NOMO-1 treated with dmso at 0.1 percent for 144 hours (cell line): ENCODE data around the gene ATP5F1B.
A peak's percentile ranks its signal among the peaks of the same experiment; 100 is the strongest.
"Not testable (repeated sequence)": the region's sequence is repeated elsewhere in the genome, so short reads cannot be mapped to it uniquely, and the experiment has no call there.

Experiments used
- DNase-seq: peaks from one replicate; lab custom pipeline; 2025; ENCODE audit not compliant: unreplicated experiment; lab: John Stamatoyannopoulos, UW

ATP5F1B gene

DNA sequence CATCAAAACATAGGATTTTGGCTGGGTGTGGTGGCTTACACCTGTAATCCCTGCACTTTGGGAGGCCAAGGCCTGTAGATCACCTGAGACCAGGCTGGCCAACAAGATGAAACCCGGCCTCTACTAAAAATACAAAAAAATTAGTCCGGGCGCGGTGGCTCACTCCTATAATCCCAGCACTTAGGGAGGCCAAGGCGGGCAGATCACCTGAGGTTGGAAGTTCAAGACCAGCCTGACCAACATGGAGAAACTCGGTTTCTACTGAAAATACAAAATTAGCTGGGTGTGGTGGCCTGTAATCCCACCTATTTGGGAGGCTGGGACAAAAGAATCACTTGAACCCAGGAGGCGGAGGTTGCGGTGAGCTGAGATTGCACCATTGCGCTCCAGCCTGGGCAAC, 2.2 kb upstream of the ATP5F1B start:
- not testable (repeated sequence) for DNase-seq

DNA sequence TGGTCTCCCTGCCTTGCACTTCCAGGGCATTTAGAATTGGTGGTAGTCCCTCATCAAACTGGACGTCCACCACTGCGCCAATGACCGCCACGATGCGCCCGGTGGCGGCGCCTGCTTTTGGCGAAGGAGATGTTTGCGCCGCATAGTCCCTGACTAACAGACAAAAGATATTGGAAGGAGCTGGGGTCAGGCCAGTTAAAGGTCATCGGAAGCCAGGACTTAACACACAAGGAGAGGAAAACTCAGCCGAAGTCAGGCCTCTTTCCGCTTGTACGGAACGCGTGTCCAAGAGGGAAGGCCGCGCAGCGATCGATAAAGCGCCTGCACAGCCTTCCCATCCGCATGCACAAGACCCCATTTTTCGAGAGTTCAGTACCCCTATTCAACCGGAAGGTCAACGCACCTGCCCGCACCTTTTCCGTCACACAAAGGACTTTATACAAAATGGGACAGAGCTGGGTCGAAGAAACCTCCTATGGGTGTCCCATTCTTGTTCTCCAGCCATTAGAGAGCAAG, 525 bp downstream of the ATP5F1B start:
- no peak for DNase-seq

DNA sequence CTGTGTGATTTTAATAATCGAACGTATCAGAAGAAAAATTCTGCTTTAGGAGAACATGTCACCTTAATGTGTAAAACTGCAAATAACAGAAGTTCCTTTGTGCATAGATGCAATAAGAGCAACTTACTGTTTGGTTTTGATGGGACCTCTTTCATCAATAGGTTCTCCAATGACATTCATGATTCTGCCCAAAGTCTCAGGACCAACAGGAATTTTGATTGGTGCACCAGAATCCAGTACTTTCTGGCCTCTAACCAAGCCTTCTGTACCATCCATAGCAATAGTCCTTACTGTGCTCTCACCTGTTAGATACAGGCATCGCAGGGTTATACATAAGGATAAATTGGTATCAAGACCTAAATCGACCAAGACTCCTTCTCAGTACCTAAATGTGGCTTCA, 1.1 kb downstream of the ATP5F1B start:
- no peak for DNase-seq

DNA sequence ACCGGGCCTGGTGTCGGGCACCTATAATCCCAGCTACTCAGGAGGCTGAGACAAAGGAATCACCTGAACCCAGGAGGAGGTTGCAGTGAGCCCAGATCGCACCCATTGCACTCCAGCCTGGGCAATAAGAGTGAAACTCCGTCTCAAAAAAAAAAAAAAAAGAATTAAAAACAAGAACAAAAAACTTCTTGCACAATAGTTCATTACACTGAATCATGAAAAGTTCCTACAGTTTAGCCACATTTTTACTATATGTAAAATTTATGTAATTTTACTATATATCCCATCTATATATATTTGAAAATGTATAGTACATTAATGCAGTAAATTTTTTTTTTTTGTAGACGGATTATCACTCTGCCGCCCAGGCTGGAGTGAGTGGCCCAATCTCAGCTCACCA, 4.6 kb downstream of the ATP5F1B start:
- no peak for DNase-seq

DNA sequence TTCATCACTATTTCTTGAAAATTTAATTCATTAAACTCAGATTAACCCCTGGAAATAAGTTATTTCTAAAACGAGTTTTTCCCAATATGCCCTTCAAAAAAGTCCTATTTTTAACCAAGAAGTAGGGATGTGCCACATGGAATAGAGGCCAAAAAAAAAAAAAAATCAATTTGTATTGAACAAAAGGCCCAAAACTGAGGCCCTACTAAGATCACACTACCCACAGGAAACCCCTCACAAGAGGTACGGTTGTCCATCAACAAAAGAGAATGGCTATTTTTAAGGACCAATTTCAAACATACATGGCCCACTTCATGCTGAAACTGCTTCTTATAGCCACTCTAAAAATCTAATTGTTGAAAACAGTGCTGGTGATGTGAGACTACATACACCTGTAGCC, 8.2 kb downstream of the ATP5F1B start:
- no peak for DNase-seq

DNA sequence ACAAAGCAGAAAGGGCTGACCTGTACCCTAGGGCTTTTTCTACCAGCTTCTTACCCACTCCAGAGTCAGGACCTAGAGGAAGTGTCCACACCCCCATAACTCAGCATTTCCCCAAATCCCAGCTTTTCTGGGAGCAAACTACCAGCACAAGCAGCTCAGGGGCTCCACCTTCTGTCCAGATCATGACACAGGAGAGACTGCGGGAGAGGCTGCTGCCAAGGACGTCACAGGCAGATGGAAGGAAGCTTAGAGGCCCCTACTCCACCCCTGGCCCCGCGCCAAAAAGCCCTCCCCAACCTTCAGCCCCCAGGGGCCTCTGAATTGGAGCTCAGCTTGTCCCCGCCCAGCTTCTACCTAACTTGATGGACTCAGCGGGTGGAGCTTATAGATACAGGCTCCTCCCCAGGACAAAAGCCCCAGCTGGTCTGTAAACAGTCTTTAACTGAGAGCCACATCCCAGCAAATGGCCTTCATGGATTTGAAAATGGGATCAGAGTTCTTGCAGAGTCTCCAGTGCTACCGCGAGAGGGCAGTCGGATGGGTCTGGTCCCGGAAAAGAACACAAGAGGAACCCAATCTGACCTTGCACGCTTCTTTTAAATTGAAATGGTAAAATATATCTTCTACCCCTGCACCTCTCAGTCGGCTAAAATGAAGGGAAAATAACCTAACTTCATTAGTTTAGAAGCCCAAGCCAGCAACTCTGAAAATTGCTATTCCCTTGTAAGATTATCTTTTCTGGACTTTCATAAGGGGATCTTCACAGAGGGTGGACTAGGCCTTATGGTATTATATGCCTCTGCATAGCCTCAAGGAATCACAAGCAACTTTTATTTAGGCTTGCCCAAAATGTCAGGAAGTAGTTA, 8.9 kb downstream of the ATP5F1B start:
- peak; percentile 92 for DNase-seq

DNA sequence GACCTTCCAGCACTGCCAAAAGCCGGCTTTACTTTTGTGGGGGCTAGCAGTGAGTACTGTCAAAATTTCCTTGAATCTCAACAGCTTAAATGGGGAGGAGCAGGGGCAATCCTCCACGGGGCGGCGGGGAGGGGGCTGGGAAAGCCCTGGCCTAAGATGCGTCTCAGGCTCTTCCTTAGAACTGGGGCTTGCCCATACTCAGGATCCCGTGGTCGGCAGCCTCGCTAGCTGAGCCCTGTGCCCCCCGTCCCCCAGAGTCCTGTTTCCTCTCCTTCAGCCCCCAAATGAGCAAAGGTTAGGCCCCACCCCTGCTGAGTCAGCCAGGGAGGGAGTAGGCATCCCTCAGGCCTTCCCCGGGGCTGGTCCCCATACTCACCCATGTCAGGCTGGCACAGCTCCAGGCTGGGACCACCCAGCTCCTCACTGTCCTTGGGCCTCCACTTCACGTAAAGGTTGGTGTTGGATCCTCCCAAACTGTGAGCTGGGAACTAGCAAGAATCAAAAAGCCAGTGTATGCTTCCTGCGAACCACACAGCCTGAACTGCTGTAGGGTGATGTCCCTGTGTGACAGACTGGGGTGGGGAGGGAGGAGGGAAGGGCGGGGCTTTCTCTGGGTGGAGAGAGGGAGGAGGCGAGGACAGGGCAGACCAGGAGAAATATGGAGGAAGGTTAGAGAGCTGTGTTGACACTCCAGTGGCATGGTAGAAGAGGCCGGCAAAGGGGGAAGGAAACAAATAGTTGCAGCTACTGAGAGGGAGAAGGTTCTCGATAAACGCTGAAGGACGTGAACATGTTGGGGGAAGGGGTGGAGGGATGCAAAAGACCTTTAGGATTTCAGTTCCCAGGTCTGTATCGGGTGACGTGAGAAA, 9.7 kb downstream of the ATP5F1B start:
- peak; percentile 82 for DNase-seq

DNA sequence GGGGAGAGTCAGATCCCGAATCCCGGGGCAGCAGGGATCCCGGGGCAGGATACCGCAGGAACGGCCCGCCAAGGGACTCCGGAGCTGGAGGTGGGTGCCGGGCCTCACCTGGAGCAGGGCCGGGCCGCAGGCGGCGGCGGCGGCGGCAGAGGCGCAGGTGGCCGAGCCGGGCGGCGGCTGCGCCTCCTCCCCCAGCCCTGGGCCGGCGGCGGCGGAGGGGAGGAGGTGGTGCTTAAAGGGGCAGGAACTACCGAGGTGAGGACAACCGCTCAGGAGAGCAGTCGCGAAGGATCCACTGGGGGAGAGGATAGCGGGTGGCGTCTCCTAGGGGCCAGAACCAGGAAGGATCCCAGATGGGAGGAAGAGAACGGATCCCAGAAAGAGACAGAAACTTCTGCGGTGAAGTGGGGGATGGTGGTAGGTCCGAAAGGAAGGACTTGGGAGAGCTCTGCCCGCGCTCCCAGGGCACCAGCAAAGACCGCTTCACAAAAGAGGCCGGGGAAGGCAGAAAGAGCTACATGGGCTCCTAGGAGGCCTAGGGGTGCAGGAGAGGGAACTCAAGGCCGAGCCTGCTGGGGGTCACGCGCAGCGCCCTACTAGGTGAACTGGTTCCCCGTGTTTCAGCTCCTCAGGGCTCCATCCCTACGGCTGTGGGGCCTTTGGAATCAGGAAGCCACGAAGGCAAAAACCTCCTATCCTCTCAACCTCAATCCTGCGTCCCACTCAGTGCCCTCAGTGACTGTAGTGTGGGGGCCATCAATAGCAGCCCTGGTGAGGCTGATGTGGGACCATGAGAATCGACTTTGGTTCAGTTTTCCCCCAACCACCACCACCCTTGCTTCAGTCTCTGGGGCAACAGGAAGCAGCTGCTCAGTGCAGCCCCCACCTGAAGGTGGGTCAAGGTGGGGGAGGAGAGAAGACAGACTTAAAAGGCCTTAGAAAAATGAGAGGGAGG, 10.7 kb downstream of the ATP5F1B start:
- DNase-seq, result peak; percentile 54

DNA sequence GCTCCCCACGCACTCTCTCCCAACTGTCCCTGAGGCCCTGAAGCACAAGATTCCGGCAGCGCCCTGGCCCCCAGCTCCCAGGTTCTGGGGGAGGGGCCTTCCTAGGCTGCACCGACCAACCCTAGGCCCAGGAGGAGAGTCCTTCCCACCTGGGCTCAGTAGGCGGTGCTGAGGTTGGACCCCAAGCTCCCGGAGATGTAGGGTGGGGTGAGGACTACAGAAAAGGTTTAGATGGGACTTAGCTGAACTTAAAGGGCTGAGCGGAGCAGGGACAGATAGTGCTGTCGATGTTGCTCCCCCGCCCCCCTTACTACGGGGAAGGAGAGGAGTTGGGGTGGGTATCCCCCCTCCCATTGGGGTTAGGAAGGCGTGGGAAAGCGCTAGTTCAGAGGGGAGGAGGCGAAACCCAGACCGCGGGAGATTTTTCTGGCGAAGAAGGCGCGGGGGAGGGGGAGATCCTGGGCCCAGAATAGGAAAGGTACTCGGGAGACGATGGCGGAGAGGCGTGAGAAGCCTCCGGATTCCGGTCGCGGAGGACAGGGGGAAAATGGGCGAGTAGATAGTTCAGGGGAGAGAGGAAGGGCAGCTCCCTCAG, 11.4 kb downstream of the ATP5F1B start:
- DNase-seq, result no peak

DNA sequence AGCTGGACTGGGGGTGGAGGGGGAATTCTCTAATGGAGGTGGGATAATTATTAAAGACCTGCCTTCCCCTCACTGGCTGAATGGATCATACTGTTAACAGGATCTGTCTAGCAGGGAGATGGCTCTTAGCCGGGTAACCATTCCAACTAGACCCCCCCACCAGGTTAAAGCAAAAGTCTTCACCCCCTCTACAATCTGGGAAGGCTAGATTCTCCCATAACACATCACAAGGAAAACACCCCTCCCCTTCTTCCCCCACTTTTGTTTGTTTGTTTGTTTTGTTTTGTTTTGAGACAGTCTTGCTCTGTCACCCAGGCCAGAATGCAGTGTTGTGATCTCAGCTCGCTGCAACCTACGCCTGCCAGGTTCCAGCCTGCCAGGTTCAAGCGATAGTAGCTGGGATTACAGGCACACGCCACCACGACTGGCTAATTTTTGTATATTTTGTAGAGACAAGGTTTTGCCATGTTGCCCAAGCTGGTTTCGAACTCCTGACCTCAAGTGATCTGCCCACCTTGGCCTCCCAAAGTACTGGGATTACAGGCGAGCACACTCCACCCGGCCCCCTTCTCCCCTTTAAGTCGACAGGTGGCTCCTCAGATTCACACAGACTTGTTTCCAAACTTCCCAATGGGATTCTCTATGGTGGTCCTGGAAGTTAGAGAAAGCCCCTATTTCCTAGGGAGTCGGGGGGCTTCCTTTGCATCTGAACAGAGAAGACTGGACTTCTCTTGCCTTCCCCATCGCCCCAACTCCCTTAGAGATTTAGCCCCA, 12.1 kb downstream of the ATP5F1B start:
- no peak for DNase-seq

DNA sequence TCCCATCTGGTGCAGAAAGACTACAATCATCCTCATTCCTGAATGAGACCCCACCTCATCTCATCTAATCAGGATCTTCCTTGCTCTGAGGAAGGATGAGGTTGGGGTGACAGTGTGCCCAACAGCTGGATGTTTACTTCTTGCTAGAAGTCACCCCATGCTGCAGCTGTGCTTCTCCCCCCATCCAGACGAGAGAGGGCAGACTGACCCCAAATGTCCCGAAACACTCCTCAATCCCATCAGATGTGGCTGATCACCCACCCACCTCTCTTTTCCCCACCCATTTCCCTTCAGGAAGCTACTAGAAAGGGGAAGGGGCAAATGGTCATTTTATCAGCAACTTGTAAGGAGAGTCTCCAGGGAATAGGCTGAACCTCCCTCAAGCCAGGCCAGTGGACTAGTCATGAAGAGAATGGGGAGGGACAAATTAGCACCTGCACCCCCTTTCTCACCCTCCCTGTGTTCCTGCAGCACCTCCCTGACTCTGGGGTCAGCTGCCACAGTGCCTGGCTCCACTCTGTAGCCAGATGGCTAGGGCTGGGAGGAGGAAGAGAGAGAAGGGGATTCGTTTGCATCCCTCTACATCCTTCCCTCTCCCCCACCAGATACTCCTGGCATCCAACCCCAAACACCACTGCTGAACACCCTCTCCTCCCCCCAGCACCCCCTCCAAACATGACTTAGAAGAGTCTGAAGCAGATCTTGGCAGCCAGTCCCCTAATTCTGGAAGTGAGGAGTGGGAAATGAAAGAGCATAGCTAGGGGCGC, 12.9 kb downstream of the ATP5F1B start:
- no peak for DNase-seq

DNA sequence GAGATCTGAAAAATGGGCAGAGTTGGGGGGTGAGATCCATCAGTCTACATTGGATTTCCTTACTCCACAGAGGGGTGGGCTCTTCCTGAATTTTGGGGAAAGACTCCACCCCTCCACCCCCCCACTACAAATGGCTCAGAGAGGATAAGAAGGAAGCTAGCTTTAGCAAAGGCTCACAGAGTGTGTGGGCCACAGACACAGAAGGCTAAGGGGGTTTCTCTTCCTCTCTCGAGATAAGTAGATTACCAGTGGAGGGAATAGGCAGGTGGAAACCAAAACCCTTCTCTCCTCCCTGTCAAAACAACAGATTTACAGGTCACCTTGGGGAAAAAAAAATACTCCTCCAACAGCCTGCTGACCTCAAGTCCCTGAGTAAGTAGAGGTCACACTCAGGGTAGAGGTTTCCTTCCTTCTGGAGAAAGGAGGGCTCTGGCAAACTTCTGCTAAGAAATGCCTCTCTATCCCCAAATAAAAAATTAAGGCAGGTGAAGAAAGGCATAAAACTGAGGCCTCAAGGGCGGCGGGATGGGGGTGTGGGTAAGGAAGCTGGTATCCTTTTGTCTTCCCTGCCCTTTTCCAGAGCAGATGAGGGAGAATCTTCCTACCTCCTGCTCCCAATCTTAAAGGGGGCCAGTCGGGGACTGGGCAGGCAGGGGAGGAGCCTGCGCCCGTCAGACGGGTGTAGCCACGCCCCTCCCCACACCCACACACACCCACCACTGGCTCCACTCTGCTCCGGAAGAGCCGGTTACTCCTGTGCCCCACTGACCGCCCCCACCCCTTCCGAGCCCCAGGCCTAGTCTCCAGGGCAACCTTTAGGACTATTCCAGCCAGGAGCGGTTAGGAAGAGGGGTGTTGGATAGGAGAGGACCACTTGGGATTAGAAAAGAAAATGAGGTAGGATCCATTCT, 13.7 kb downstream of the ATP5F1B start:
- DNase-seq, result peak; percentile 36

DNA sequence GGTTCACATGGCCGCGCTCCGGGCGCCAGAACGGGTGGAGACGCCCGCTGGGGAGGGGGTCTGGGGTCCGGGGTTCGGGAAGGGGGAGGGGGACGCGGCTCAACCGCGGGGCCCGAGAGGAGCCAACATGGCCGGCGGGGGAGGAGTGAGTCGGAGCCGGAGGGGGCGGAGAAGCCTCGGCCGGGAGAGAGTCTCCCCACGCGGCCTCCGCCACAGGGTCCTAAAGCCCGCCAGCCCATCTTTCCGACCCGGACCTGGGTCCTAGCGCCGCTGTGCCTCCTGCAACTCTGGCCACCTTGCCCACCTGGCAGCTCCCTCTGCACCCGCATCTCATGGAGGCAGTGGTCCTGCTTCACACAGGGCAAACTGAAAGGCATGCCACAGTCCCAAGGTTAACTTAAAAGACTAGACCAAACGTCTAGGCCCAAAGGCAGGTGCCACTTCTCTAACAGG, 15.6 kb downstream of the ATP5F1B start, which contains the start of gene BAZ2A:
BAZ2A (minus strand) TSS at position 147 of the 453 bp plus-strand sequence. CDS start 12,796 bp downstream, outside the sequence.
- DNase-seq, result peak; percentile 82

DNA sequence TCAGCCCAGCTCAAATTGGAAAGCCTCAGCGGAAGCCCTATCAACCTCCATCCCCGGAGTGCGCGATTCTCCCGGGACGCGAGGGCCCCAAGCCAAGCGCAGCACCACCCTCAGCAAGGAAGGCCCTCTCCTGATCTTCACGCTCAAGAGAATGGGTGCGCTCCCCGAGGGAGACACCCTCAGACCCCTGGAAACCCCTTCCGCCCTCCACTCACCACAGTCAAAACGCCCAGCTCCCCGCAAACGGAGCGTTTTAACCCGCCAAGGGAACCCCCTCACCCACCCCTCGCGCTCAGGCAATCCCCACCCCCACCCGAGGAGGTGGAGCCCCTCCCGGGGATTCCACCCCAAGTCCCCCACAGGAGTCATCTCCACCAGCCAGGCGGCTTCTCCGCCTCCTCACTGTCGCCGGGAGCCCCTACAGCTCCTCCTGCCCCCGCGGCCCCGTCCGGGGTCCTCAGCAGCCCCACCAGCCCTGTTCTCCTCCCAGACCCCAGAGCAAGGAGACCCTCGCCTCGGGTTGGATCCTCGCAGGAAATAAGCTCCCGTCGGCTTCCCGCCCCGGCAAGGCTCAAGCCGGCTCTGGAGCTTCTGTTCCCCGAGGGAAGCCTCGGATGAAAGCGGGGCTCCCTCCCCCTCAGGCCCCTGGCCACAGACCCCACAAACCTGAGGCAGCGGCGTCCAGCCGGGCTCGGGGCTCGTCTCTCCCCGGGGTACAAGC, 16.2 kb downstream of the ATP5F1B start:
- no peak for DNase-seq

DNA sequence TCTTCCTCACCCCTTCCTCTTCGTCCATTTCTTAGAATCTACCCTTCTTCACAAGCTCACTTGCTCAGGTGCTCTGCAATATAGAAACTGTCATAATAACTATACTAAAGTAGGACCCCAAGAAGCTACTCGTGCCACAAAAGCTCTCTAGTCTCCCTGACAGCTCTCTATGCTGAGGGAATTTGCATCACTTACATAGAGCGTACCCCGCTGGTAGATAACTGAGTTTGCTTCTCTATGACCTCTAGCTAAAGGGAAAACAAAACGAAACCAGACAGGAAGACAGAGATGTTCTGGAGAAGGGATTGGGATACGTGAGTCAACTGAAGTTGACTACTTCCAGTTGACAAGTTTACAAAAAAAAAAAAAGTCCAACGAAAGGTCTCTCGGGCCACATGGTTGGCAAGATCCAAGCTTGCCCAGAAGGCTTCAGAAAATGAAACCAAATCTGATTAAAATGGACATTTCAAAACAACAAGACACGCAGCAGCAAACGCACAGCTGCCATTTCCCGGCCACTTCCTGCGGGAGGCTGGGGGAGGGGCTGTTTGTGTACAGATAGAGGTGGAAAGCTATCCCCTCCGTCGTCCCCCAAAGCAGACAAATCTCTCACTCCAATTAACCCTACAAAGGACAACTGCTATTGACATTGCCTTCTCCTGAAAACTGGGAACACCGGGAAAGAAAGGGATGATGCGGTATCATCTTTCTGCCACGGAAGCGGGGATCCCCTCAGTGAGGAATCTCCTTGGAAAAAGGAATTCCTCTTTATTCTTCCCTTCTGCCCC, 16.9 kb downstream of the ATP5F1B start:
- no peak for DNase-seq

DNA sequence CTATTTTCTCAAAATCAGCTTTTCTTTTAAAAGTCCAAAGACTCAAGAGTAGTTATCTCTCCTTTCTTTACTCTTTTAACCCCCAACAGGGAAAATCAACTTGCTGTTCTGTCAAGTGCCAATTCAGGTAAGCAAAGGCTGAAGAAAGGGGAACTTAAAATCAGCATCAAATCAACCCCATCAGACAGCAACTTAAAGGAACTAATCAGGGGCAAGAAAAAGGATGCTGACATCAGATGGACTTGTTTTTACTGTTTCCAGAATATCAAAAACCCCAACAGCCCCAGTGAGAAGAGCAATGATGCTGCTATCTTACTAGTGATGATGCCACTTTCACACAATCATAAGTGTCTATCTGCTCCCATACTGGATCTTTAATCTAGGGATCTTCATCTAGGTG, 19.1 kb downstream of the ATP5F1B start:
- DNase-seq, result no peak
